GM12878 (cell line): Measurements from ENCODE around the gene CEP97. TPM values are rescaled to one million over a fixed set of nuclear protein-coding genes. Genes with fewer than 3 reads are reported as not detected.

ENCODE experiments used
- ASH2L ChIP-seq: fragments of 300-600, 200-600 bp; sonication (generic); IDR thresholded peaks from 2 replicates; pipeline ENCODE4 v1.6.1; 2017; ENCODE audit warnings: low read depth, mild to moderate bottlenecking, borderline replicate concordance
- BCL11A ChIP-seq: IDR thresholded peaks from 2 replicates; pipeline ENCODE4 v1.6.1; 2011; ENCODE audit warnings: low read depth, low read length
- BMI1 ChIP-seq: fragments of 450-650 bp; IDR thresholded peaks from 2 replicates; pipeline ENCODE4 v1.6.1; 2016; ENCODE audit warnings: mild to moderate bottlenecking, moderate library complexity, borderline replicate concordance
- CREM ChIP-seq: IDR thresholded peaks from 2 replicates; pipeline ENCODE4 v1.6.1; 2014; ENCODE audit warnings: antibody characterized with exemption, low read depth
- FOXK2 ChIP-seq: fragments of 450-650 bp; IDR thresholded peaks from 2 replicates; pipeline ENCODE4 v1.6.1; 2017; ENCODE audit warnings: mild to moderate bottlenecking, moderate library complexity
- HDAC2 ChIP-seq: fragments of 200-600 bp; sonication (generic); IDR thresholded peaks from 2 replicates; pipeline ENCODE4 v1.6.1; 2017
- IKZF2 ChIP-seq, 2 experiments: fragments of 450-650 bp; IDR thresholded peaks; 2 replicates each; pipeline ENCODE4 v1.6.1; 2017; ENCODE audit warnings: mild to moderate bottlenecking in 2 of 2, moderate library complexity in 2 of 2
- IRF3 ChIP-seq: fragments of 450-650 bp; IDR thresholded peaks from 2 replicates; pipeline ENCODE4 v1.6.1; 2014; ENCODE audit warnings: mild to moderate bottlenecking
- MXI1 ChIP-seq: fragments of 150-350 bp; IDR thresholded peaks from 2 replicates; pipeline ENCODE4 v1.6.1; 2011; ENCODE audit warnings: low read depth, mild to moderate bottlenecking, inconsistent platforms, low read length, improper control_type of control experiment
- NFYB ChIP-seq: IDR thresholded peaks from 2 replicates; pipeline ENCODE4 v1.6.1; 2011; ENCODE audit warnings: low read depth, mild to moderate bottlenecking, low read length, improper control_type of control experiment, moderate library complexity; ENCODE audit not compliant: insufficient read depth
- RAD21 ChIP-seq: IDR thresholded peaks from 2 replicates; pipeline ENCODE4 v1.6.1; 2011; ENCODE audit warnings: mild to moderate bottlenecking, low read depth, low read length, moderate library complexity; ENCODE audit not compliant: insufficient read depth
- SMAD1 ChIP-seq: fragments of 450-650 bp; IDR thresholded peaks from 2 replicates; pipeline ENCODE4 v1.6.1; 2018; ENCODE audit warnings: mild to moderate bottlenecking, low read depth; ENCODE audit not compliant: partially characterized antibody
- SREBF1 ChIP-seq: IDR thresholded peaks from 2 replicates; pipeline ENCODE4 v1.6.1; 2012; ENCODE audit warnings: mild to moderate bottlenecking, low read length
- TARDBP ChIP-seq: IDR thresholded peaks from 2 replicates; pipeline ENCODE4 v1.6.1; 2016; ENCODE audit warnings: borderline replicate concordance
- YBX1 ChIP-seq: fragments of 450-650 bp; IDR thresholded peaks from 2 replicates; pipeline ENCODE4 v1.6.1; 2016; ENCODE audit warnings: antibody characterized with exemption
- ZBED1 ChIP-seq: IDR thresholded peaks from 2 replicates; pipeline ENCODE4 v1.6.1; 2016; ENCODE audit warnings: borderline replicate concordance
- ZNF207 ChIP-seq: fragments of 450-650 bp; IDR thresholded peaks from 2 replicates; pipeline ENCODE4 v1.6.1; 2014; ENCODE audit warnings: antibody characterized with exemption, mild to moderate bottlenecking, borderline replicate concordance
- ZNF384 ChIP-seq: IDR thresholded peaks from 2 replicates; pipeline ENCODE4 v1.6.1; 2012; ENCODE audit warnings: low read depth, mild to moderate bottlenecking, low read length, improper control_type of control experiment, borderline replicate concordance
- polyA plus RNA-seq, 11 experiments: library from polyadenylated mRNA; depleted of rRNA in 4 of 11; unstranded in 6 of 11; stranded (reverse) in 5 of 11; fragments of >200 nt; fragmentation: Nextera tagmentation in 4 of 11; fragmentation: Illumina TruSeq in 1 of 11; extraction: Ambion mirVana in 4 of 11; extraction: Trizol in 1 of 11; gene quantifications; 1 replicate in 1 of 11; 2 replicates in 10 of 11; pipeline versions ENCODE4 v1.2.1 to v1.2.3, GENCODE V29; 2011 to 2016; ENCODE audit warnings: inconsistent platforms in 2 of 11, missing spikeins in 2 of 11, low read depth in 1 of 11
- total RNA-seq, 4 experiments: library from RNA; depleted of rRNA in 3 of 4; stranded (reverse); fragments of >200 nt in 3 of 4; fragmentation: Illumina TruSeq in 1 of 4; extraction: Trizol in 1 of 4; gene quantifications; 2 replicates each; pipeline versions ENCODE4 v1.2.1 to v1.2.3, GENCODE V29; 2013 to 2021
- TF ChIP-seq, protein P1 (sequence below): IDR thresholded peaks from 2 replicates; pipeline ENCODE4 v1.6.1; 2012; ENCODE audit warnings: low read length, inconsistent platforms
- TF ChIP-seq, protein P2 (sequence below): IDR thresholded peaks from 2 replicates; pipeline ENCODE4 v1.6.1; 2011; ENCODE audit warnings: low read depth, mild to moderate bottlenecking, low read length, moderate library complexity, borderline replicate concordance; ENCODE audit errors: extremely low read depth
- TF ChIP-seq, protein P3 (sequence below): fragments of 450-650 bp; IDR thresholded peaks from 2 replicates; pipeline ENCODE4 v1.6.1; 2017; ENCODE audit warnings: borderline replicate concordance
- TF ChIP-seq, protein P4 (sequence below): fragments of 450-650 bp; formaldehyde crosslinking; IDR thresholded peaks from 2 replicates; pipeline ENCODE4 v1.4.0; 2022; ENCODE audit warnings: mild to moderate bottlenecking, moderate library complexity

Gene CEP97
- total and polyA plus RNA-seq, 10 of the 15 experiments (the other 5 are each of a cell fraction or from before 2014, with no cell fraction given): 1.9 to 13.7 (median 5.8) TPM

DNA sequence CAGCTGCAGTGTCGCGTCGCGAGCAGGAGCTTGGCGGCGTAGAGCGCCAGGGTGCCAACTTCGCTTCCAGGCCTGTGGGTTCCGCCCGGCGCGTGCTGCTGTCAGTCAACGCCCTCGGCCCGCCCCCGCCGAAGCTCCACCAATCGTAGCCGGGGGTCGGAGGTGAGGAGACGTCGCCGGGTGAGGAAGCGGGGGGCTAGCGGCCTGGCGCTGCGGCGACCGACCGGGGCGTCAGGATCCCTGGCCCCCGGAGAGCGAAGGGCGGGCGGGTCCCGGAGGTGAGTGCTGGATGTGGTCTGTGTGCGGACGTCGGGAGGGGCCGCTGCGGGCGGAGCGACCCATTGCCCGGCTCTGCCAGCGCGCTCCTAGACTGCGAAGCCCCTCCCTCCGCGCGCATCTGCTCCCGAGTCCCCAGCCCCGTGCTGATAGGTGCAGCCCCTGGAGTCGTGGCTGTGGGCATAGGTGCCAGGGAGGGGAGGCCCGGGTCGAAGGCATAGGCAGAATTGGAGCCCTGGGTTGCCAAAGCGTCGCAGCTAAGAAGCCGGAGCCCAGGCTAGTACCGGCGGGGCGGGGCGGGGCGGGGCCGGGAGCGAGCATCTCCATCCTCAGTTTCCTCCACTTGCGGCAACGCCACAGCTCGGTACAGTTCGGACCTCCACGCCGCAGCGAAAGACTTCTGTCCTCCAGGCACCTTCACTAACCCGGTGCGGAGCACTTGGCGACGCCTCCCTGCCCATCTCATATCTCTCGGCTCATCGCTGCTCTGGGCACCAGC, 54.8 kb downstream of the CEP97 start, which contains the start of gene NXPE3 (continued):
- TF ChIP-seq, protein P1, sequence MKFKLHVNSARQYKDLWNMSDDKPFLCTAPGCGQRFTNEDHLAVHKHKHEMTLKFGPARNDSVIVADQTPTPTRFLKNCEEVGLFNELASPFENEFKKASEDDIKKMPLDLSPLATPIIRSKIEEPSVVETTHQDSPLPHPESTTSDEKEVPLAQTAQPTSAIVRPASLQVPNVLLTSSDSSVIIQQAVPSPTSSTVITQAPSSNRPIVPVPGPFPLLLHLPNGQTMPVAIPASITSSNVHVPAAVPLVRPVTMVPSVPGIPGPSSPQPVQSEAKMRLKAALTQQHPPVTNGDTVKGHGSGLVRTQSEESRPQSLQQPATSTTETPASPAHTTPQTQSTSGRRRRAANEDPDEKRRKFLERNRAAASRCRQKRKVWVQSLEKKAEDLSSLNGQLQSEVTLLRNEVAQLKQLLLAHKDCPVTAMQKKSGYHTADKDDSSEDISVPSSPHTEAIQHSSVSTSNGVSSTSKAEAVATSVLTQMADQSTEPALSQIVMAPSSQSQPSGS: no peak
- no peak for TF ChIP-seq RAD21
- TF ChIP-seq, protein P2, sequence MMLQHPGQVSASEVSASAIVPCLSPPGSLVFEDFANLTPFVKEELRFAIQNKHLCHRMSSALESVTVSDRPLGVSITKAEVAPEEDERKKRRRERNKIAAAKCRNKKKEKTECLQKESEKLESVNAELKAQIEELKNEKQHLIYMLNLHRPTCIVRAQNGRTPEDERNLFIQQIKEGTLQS: no peak
- TF ChIP-seq BMI1: no peak
- no peak for TF ChIP-seq TARDBP
- no peak; the same call in 1 of the 2 replicates for TF ChIP-seq MXI1
- TF ChIP-seq ZNF384: no peak
- no peak for TF ChIP-seq IKZF2 (IDR thresholded peaks at IDR 0.05)
- TF ChIP-seq NFYB: peak; percentile 76; the same call in 1 of the 2 replicates
- no peak for TF ChIP-seq IRF3
- no peak for TF ChIP-seq SREBF1
- TF ChIP-seq, protein P3, sequence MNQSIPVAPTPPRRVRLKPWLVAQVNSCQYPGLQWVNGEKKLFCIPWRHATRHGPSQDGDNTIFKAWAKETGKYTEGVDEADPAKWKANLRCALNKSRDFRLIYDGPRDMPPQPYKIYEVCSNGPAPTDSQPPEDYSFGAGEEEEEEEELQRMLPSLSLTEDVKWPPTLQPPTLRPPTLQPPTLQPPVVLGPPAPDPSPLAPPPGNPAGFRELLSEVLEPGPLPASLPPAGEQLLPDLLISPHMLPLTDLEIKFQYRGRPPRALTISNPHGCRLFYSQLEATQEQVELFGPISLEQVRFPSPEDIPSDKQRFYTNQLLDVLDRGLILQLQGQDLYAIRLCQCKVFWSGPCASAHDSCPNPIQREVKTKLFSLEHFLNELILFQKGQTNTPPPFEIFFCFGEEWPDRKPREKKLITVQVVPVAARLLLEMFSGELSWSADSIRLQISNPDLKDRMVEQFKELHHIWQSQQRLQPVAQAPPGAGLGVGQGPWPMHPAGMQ: no peak
- no peak for TF ChIP-seq BCL11A
- TF ChIP-seq CREM: 0 out of 2 replicates have a peak, but pooled peaks have one; percentile 37
- no peak for TF ChIP-seq SMAD1
- TF ChIP-seq HDAC2: no peak
- TF ChIP-seq FOXK2: no peak
- TF ChIP-seq ASH2L: no peak
- TF ChIP-seq ZNF207: 0 out of 2 replicates have a peak, but pooled peaks have one; percentile 59
- TF ChIP-seq, protein P4, sequence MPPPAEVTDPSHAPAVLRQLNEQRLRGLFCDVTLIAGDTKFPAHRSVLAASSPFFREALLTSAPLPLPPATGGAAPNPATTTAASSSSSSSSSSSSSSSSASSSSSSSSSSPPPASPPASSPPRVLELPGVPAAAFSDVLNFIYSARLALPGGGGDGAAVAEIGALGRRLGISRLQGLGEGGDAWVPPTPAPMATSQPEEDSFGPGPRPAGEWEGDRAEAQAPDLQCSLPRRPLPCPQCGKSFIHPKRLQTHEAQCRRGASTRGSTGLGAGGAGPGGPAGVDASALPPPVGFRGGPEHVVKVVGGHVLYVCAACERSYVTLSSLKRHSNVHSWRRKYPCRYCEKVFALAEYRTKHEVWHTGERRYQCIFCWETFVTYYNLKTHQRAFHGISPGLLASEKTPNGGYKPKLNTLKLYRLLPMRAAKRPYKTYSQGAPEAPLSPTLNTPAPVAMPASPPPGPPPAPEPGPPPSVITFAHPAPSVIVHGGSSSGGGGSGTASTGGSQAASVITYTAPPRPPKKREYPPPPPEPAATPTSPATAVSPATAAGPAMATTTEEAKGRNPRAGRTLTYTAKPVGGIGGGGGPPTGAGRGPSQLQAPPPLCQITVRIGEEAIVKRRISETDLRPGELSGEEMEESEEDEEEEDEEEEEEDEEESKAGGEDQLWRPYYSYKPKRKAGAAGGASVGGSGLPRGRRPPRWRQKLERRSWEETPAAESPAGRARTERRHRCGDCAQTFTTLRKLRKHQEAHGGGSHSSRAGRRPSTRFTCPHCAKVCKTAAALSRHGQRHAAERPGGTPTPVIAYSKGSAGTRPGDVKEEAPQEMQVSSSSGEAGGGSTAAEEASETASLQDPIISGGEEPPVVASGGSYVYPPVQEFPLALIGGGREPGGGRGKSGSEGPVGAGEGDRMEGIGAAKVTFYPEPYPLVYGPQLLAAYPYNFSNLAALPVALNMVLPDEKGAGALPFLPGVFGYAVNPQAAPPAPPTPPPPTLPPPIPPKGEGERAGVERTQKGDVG (CRISPR knock-in tag): no peak
- TF ChIP-seq ZBED1: no peak
- no peak for TF ChIP-seq YBX1
